Calu3 (cell line): ENCODE measurements around the gene RSRC1. TPM values are rescaled to one million over a fixed set of nuclear protein-coding genes. Genes with fewer than 3 reads are reported as not detected.
"Not testable (repeated sequence)": the region's sequence is repeated elsewhere in the genome, so short reads cannot be mapped to it uniquely, and the experiment has no call there.

Experiments
- BruUV-seq: library from RNA; stranded (reverse); fragments of 400-500 nt; replicated peaks from 2 replicates; lab custom pipeline; 2021; lab: Mats Ljungman, UMichigan
- CTCF ChIA-PET: fragments of 300-600 bp; sonication (Branson Sonifier 250); formaldehyde crosslinking; loops from one replicate; lab custom pipeline; 2022; ENCODE audit warnings: antibody characterized with exemption; lab: Charles Lee
- DNase-seq: peaks from one replicate; pipeline ENCODE4 v3.0.0; 2022
- H3K27ac Mint-ChIP-seq: one replicate; pipeline ENCODE4 v1.8.0; 2022; ENCODE audit warnings: mixed read lengths; ENCODE audit not compliant: unreplicated experiment
- H3K27me3 Mint-ChIP-seq: one replicate; pipeline ENCODE4 v1.8.0; 2022; ENCODE audit warnings: mixed read lengths; ENCODE audit not compliant: unreplicated experiment
- H3K36me3 Mint-ChIP-seq: one replicate; pipeline ENCODE4 v1.8.0; 2022; ENCODE audit warnings: mild to moderate bottlenecking, moderate library complexity, mixed read lengths; ENCODE audit not compliant: insufficient read depth, unreplicated experiment
- H3K4me1 Mint-ChIP-seq: one replicate; pipeline ENCODE4 v1.8.0; 2022; ENCODE audit warnings: mild to moderate bottlenecking, low read depth, mixed read lengths; ENCODE audit not compliant: unreplicated experiment
- H3K4me3 Mint-ChIP-seq: one replicate; pipeline ENCODE4 v1.8.0; 2022; ENCODE audit warnings: mild to moderate bottlenecking, low read depth, moderate library complexity, mixed read lengths; ENCODE audit not compliant: unreplicated experiment
- H3K9me3 Mint-ChIP-seq: one replicate; pipeline ENCODE4 v1.8.0; 2022; ENCODE audit warnings: low read depth, mixed read lengths; ENCODE audit not compliant: unreplicated experiment
- intact Hi-C: fragments of 100-400 bp; cut with micrococcal nuclease; formaldehyde crosslinking; loops from one replicate; pipeline ENCODE4 v1.10.0; 2022; ENCODE audit not compliant: unreplicated experiment
- total RNA-seq: library from RNA; stranded (reverse); gene quantifications from 2 replicates; pipeline ENCODE4 v1.2.3, GENCODE V29; 2022
- TF ChIP-seq, protein P1 (sequence below): fragments of 200-600 bp; IDR thresholded peaks from one replicate; pipeline ENCODE4 v1.8.0; 2022; ENCODE audit warnings: antibody characterized with exemption; ENCODE audit not compliant: unreplicated experiment

RSRC1 gene
- total RNA-seq, 1 experiment from 2014 or later, result 81.3 TPM

DNA sequence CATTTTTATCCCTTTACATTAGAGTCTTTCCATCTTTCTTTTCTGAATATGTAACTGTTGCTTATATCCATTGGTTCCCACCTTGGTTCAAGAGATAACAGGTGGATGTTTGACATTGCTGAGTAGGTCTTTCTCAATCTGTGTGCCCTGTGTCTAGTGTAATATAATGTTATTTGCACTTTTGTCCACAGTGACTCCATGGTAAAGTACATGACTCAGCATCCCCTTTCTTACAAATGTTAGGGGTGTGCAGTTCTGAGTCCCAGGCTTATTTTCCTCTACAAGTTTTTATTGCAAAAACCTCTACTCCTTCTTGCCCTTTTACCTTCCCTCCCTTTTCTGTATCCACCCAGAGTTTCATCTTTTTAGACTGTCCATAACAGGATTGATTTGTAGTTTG, 116.5 kb downstream of the RSRC1 start:
- TF ChIP-seq, protein P1, sequence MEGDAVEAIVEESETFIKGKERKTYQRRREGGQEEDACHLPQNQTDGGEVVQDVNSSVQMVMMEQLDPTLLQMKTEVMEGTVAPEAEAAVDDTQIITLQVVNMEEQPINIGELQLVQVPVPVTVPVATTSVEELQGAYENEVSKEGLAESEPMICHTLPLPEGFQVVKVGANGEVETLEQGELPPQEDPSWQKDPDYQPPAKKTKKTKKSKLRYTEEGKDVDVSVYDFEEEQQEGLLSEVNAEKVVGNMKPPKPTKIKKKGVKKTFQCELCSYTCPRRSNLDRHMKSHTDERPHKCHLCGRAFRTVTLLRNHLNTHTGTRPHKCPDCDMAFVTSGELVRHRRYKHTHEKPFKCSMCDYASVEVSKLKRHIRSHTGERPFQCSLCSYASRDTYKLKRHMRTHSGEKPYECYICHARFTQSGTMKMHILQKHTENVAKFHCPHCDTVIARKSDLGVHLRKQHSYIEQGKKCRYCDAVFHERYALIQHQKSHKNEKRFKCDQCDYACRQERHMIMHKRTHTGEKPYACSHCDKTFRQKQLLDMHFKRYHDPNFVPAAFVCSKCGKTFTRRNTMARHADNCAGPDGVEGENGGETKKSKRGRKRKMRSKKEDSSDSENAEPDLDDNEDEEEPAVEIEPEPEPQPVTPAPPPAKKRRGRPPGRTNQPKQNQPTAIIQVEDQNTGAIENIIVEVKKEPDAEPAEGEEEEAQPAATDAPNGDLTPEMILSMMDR, result no peak
- Mint-ChIP-seq H3K27me3 (no peaks in the 10 kb centered on the region), H3K36me3 (no peaks in the 10 kb centered on the region), H3K4me3 (no peak overlapping the region), H3K27ac (no peak overlapping the region), H3K9me3 (no peaks in the 10 kb centered on the region), H3K4me1 (no peaks in the 10 kb centered on the region)
- BruUV-seq, result no TSS peak
- intact Hi-C loops, result loop anchor here (2.0 kb wide), 1 partner anchor 52 kb away; no protein-coding TSS in a partner anchor
- no peak for DNase-seq
- CTCF ChIA-PET, result no interaction called here

GRCh38 chr3:158228942-158229341, 119.1 kb downstream of the RSRC1 start:
- not testable (repeated sequence) for H3K4me3 Mint-ChIP-seq

DNA sequence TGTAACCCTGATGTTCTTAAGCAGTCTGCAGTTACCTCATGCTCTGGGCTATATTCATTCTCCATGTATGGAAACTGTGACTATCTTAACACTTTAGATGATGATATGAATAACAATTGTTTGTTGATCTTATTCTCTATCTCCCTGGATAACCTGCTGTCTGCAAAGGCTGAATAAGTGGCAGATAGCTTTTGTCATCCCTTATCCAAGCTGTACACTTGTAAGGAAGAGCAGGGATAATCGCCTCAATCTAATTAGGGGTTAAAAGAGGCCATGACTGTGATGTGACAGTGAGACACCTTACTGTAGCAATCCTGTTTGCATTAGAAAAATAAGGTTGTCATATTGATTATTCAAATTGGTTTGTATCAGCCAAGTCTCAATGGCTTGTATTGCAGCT, 123.9 kb downstream of the RSRC1 start:
- H3K27ac Mint-ChIP-seq, result no peak overlapping the region
- no peaks in the 10 kb centered on the region for H3K4me1 Mint-ChIP-seq
- no peaks in the 10 kb centered on the region for H3K27me3 Mint-ChIP-seq
- DNase-seq, result no peak
- H3K36me3 Mint-ChIP-seq, result no peaks in the 10 kb centered on the region
- intact Hi-C loops, result no loop called here
- H3K4me3 Mint-ChIP-seq, result no peak overlapping the region
- BruUV-seq, result no TSS peak
- no peaks in the 10 kb centered on the region for H3K9me3 Mint-ChIP-seq
- CTCF ChIA-PET, result no interaction called here
- TF ChIP-seq, protein P1, result no peak

More at GRCh38 chr3:158228942-158229341, 119.1 kb downstream of the RSRC1 start:
- DNase-seq, H3K36me3 Mint-ChIP-seq, intact Hi-C loops, H3K9me3 Mint-ChIP-seq, BruUV-seq, H3K4me1 Mint-ChIP-seq, H3K27ac Mint-ChIP-seq, CTCF ChIA-PET, H3K27me3 Mint-ChIP-seq: not testable (repeated sequence)

DNA sequence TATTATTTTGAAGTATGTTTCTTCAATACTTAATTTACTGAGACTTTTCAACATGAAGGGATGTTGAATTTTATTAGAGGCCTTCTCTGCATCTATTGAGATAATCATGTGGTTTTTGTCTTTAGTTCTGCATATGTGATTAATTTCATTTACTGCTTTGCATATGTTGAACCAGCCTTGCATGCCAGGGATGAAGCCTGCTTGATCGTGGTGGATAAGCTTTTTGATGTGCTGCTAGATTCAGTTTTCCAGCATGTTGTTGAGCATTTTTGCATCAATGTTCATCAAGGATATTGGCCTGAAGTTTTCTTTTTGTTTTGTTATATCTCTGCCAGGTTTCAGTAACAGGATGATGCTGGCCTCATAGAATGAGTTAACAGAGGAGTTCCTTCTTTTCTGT, 134.4 kb downstream of the RSRC1 start:
- intact Hi-C loops, result no loop called here
- DNase-seq, result no peak
- no TSS peak for BruUV-seq
- Mint-ChIP-seq H3K27me3 (no peaks in the 10 kb centered on the region), H3K9me3 (peaks cover 18% of the 10 kb centered on the region), H3K4me1 (no peaks in the 10 kb centered on the region), H3K27ac (no peak overlapping the region), H3K4me3 (no peak overlapping the region), H3K36me3 (no peaks in the 10 kb centered on the region)
- TF ChIP-seq, protein P1, result no peak
- CTCF ChIA-PET, result no interaction called here

GRCh38 chr3:158247288-158247687, 137.4 kb downstream of the RSRC1 start:
- CTCF ChIA-PET, result no interaction called here
- DNase-seq, result no peak
- H3K27ac Mint-ChIP-seq, result no peak overlapping the region
- H3K4me1 Mint-ChIP-seq, result no peaks in the 10 kb centered on the region
- no TSS peak for BruUV-seq
- H3K9me3 Mint-ChIP-seq, result peaks cover 21% of the 10 kb centered on the region
- no peak overlapping the region for H3K4me3 Mint-ChIP-seq
- H3K27me3 Mint-ChIP-seq, result no peaks in the 10 kb centered on the region
- no peaks in the 10 kb centered on the region for H3K36me3 Mint-ChIP-seq
- TF ChIP-seq, protein P1, result no peak
- intact Hi-C loops, result no loop called here
